GM12873 (cell line): ENCODE data around the gene PCDHGA4.

ENCODE experiments used
- TF ChIP-seq, protein P1 (sequence below): IDR thresholded peaks from 2 replicates; pipeline ENCODE4 v1.5.1; 2012; ENCODE audit warnings: low read depth, mild to moderate bottlenecking, moderate library complexity, low read length, control low read depth; ENCODE audit not compliant: insufficient read depth; ENCODE audit errors: missing control alignments

Gene PCDHGA4

DNA sequence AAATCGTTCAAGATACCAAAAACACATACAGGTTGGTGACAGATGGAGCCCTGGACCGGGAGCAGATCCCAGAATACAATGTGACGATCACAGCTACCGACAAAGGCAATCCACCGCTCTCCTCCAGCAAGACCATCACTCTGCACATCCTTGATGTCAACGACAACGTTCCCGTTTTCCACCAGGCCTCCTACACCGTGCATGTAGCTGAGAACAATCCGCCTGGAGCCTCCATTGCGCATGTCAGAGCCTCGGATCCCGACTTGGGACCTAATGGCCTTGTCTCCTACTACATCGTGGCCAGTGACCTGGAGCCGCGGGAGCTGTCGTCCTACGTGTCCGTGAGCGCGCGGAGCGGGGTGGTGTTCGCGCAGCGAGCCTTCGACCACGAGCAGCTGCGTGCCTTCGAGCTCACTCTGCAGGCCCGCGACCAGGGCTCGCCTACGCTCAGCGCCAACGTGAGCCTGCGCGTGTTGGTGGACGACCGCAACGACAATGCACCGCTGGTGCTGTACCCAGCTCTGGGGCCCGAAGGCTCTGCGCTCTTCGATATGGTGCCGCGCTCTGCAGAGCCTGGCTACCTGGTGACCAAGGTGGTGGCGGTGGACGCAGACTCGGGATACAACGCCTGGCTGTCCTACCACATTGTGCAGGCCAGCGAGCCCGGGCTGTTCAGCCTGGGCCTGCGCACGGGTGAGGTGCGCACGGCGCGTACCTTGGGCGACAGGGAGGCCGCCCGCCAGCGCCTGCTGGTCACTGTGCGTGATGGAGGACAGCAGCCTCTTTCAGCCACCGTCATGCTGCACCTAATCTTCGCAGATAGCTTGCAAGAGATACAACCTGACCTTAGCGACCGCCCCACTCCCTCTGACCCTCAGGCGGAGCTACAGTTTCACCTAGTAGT is 17.0 kb downstream of the PCDHGA4 start:
- TF ChIP-seq, protein P1, sequence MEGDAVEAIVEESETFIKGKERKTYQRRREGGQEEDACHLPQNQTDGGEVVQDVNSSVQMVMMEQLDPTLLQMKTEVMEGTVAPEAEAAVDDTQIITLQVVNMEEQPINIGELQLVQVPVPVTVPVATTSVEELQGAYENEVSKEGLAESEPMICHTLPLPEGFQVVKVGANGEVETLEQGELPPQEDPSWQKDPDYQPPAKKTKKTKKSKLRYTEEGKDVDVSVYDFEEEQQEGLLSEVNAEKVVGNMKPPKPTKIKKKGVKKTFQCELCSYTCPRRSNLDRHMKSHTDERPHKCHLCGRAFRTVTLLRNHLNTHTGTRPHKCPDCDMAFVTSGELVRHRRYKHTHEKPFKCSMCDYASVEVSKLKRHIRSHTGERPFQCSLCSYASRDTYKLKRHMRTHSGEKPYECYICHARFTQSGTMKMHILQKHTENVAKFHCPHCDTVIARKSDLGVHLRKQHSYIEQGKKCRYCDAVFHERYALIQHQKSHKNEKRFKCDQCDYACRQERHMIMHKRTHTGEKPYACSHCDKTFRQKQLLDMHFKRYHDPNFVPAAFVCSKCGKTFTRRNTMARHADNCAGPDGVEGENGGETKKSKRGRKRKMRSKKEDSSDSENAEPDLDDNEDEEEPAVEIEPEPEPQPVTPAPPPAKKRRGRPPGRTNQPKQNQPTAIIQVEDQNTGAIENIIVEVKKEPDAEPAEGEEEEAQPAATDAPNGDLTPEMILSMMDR = no peak

DNA sequence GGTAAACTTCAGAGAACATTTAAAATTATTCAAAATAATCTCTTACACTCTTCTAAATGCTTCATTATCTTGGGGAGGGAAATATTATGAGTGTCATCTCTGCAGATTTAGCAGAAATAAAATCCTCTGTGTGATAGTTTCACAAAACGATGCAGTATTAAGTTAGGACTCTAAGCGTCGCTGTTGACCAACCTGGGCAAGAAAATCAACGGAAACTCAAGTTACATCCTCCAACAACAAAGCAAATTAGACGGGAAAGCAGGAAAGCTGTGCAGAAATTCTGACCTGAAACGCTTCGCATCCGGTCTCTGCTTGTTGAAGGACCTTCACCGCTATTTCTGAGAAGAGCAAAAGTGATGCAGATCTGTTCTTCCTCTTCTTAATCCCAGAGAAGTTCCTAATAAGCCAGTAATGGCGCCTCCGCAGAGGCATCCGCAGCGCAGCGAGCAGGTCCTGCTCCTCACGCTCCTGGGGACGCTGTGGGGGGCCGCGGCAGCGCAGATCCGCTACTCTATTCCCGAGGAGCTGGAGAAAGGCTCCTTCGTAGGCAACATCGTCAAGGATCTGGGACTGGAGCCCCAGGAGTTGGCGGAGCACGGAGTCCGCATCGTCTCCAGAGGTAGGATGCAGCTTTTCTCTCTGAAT is 19.0 kb downstream of the PCDHGA4 start, which contains the start of gene PCDHGA6:
TSS of gene PCDHGA6 (plus strand) at position 219 of the 645 bp plus-strand sequence. CDS start at position 412, 193 bp downstream.
- TF ChIP-seq, protein P1 = peak; percentile 49

- TF ChIP-seq, protein P1 = no peak
Observed at GRCh38 chr5:141374627-141375026, 19.8 kb downstream of the PCDHGA4 start.

DNA sequence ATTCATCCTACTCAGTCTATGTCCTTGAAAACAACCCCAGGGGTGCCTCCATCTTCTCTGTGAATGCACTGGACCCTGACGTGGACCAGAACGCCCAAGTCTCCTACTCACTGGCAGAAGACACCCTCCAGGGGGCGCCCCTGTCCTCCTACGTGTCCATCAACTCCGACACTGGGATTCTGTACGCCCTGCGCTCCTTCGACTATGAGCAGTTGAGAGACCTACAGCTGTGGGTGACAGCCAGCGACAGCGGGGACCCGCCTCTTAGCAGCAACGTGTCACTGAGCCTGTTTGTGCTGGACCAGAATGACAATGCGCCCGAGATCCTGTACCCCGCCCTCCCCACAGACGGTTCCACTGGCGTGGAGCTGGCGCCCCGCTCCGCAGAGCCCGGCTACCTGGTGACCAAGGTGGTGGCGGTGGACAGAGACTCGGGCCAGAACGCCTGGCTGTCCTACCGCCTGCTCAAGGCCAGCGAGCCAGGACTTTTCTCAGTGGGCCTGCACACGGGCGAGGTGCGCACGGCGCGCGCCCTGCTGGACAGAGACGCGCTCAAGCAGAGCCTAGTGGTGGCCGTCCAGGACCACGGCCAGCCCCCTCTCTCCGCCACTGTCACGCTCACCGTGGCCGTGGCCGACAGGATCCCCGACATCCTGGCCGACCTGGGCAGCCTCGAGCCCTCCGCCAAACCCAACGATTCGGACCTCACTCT is 20.8 kb downstream of the PCDHGA4 start:
- TF ChIP-seq, protein P1 = peak; percentile 15

GRCh38 chr5:141382469-141383294 is 27.9 kb downstream of the PCDHGA4 start, which contains the start of gene PCDHGA7:
Gene PCDHGA7, plus strand, starts transcription at chr5:141382742. Its CDS starts 158 bp downstream, at chr5:141382900.
- TF ChIP-seq, protein P1 = no peak

GRCh38 chr5:141383345-141383744 is 28.5 kb downstream of the PCDHGA4 start:
- TF ChIP-seq, protein P1 = no peak
